Right atrium auricular region (tissue), 2 donors: ENCODE results near the gene FANCE. TPM values are rescaled to one million over a fixed set of nuclear protein-coding genes. Genes with fewer than 3 reads are reported as not detected.
A peak's percentile ranks its signal among the peaks of the same experiment; 100 is the strongest.

ENCODE experiments used
- DNase-seq: peaks from one replicate; pipeline ENCODE4 v3.0.0-alpha.2; 2019; ENCODE audit warnings: low spot score
- H3K27ac ChIP-seq, 2 donors: fragments of 200-600 bp; sonication (generic); 1 replicate in 1 of 2; 2 replicates in 1 of 2; pipeline ENCODE4 v1.5.1; 2016 to 2019
- H3K27me3 ChIP-seq, 2 donors: fragments of 200-600 bp; sonication (generic); one replicate each; pipeline versions ENCODE4 v1.5.1 to v1.6.0; 2017 to 2019
- H3K36me3 ChIP-seq: fragments of 200-600 bp; sonication (generic); one replicate; pipeline ENCODE4 v1.5.1; 2016
- H3K4me1 ChIP-seq, 2 donors: fragments of 200-600 bp; sonication (generic); one replicate each; pipeline versions ENCODE4 v1.5.1 to v1.6.0; 2017 to 2019
- H3K4me3 ChIP-seq, 2 donors: fragments of 200-600 bp; sonication (generic); 1 replicate in 1 of 2; 2 replicates in 1 of 2; pipeline ENCODE4 v1.5.1; 2017 to 2019; ENCODE audit warnings: mild to moderate bottlenecking in 1 of 2, moderate library complexity in 1 of 2
- H3K9me3 ChIP-seq, 2 donors: fragments of 200-600 bp; sonication (generic); one replicate each; pipeline ENCODE4 v1.5.1; 2019
- CTCF ChIP-seq, 2 donors: fragments of 200-600 bp; sonication (generic); IDR thresholded peaks; one replicate each; pipeline ENCODE4 v1.5.1; 2019; ENCODE audit warnings: antibody characterized with exemption in 2 of 2
- total RNA-seq, 2 donors: library from RNA; depleted of rRNA; stranded (reverse); fragments of >200 nt; gene quantifications; one replicate each; pipeline ENCODE4 v1.1.0, GENCODE V29; 2016

FANCE gene
- total RNA-seq, 2 donors from 2014 or later: 3.4 to 3.5 TPM

DNA sequence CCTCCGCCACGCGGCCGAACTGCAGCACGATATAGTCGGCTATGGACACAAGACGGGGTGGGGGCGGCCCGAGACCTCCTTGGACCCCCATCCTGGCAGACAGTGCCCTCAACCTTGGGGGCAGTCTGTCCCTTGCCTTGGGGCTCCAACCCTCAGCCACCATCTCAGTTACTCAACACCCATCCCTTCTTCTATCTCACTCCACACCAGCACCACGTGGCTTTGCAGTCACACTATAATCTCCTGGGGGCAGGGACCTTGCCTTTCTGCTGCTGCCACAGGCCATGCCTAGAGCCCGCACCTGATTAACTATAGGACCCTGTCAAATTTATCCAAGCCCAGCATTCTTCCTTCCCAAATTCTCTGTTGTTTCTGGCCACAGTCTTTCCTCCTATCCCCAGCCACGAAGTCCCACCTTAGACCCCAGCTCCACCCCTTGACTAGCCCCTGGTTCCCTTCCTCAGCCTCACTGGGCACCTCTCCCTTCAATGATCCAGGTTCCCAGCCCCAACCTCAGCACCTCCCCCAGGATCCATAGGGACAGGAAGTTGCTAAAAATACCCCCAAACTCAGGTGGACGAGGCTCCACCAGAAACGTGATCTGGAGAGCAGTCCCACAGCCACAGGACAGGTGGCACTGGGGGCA, 46.4 kb downstream of the FANCE start:
- no peak for DNase-seq

DNA sequence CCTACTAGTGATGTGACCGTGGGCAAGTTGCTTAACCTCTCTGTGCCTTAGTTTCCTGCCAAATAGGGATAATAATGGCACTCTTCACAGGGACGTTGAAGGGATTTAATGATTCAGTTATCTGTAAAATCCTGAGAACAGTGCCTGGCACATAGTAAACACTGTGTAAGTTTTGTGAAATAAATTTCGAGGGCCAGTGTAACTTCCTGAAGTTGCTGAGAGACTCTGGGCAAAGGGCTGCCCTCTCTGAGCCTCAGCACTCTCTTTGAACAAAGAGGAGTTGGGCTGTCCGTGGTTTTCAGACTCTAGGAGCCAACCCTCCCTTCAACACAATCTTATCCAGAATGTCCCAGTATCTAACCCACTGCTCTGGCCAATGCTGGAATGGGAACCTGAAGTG, 47.2 kb downstream of the FANCE start:
- Histone ChIP-seq H3K27ac (no peak overlapping the region), H3K4me1 (peaks cover 0 to 35% of the 10 kb centered on the region in 2 donors), H3K27me3 (no peaks in the 10 kb centered on the region), H3K9me3 (no peaks in the 10 kb centered on the region), H3K36me3 (no peaks in the 10 kb centered on the region), H3K4me3 (no peak overlapping the region)
- DNase-seq: no peak
- TF ChIP-seq CTCF (IDR thresholded peaks at IDR 0.05): no peak

More for the DNA sequence above, 46.4 kb downstream of the FANCE start:
- Histone ChIP-seq H3K27ac (peak overlapping the region; percentile 92 to 98), H3K36me3 (no peaks in the 10 kb centered on the region), H3K4me3 (peak overlapping the region; percentile 89 to 95), H3K27me3 (no peaks in the 10 kb centered on the region), H3K9me3 (no peaks in the 10 kb centered on the region), H3K4me1 (peaks cover 0 to 44% of the 10 kb centered on the region in 2 donors)
- no peak for TF ChIP-seq CTCF (IDR thresholded peaks at IDR 0.05)

- Histone ChIP-seq H3K27ac (peak overlapping the region; percentile 32 to 55), H3K36me3 (no peaks in the 10 kb centered on the region), H3K4me3 (no peak overlapping the region), H3K4me1 (peaks cover 0 to 21% of the 10 kb centered on the region in 2 donors), H3K27me3 (no peaks in the 10 kb centered on the region), H3K9me3 (no peaks in the 10 kb centered on the region)
- TF ChIP-seq CTCF (IDR thresholded peaks at IDR 0.05): no peak
- DNase-seq: no peak
These were observed 48.6 kb downstream of the FANCE start for GRCh38 chr6:35500782-35501181.

GRCh38 chr6:35501784-35502183, 49.6 kb downstream of the FANCE start:
- Histone ChIP-seq H3K4me3 (no peak overlapping the region), H3K27ac (no peak overlapping the region), H3K36me3 (no peaks in the 10 kb centered on the region), H3K27me3 (no peaks in the 10 kb centered on the region), H3K4me1 (peaks cover 0 to 19% of the 10 kb centered on the region in 2 donors), H3K9me3 (no peaks in the 10 kb centered on the region)
- no peak for TF ChIP-seq CTCF (IDR thresholded peaks at IDR 0.05)
- no peak for DNase-seq

DNA sequence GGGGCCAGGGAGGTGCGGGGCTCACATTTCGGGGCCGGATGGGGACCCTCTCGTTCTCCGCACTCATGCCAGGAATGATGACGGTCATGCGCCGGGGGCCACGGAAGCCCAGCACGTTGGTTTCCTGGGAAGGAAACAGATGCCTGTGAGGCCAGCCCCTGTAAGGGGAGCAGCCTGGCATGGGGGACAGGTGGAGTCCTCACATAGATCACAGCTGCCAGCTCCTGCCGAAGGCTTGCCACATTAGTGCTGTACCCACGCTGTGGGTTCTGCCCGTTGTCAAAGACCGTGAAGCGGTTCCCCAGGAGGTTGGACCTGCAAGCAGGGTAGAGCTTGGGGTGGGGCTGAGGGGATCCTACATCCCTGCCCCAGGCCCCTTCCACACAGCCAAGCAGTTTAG, 51.4 kb downstream of the FANCE start:
- Histone ChIP-seq H3K27me3 (no peaks in the 10 kb centered on the region), H3K9me3 (no peaks in the 10 kb centered on the region)
- DNase-seq: no peak

More for the DNA sequence above, 51.4 kb downstream of the FANCE start:
- TF ChIP-seq CTCF (IDR thresholded peaks at IDR 0.05): no peak
- no peak overlapping the region for H3K4me3 ChIP-seq
- H3K4me1 ChIP-seq: peaks cover 0 to 7% of the 10 kb centered on the region in 2 donors
- no peak overlapping the region for H3K27ac ChIP-seq
- no peaks in the 10 kb centered on the region for H3K36me3 ChIP-seq
